Measurements from ENCODE around the gene LARGE1.

The LARGE1 gene

DNA sequence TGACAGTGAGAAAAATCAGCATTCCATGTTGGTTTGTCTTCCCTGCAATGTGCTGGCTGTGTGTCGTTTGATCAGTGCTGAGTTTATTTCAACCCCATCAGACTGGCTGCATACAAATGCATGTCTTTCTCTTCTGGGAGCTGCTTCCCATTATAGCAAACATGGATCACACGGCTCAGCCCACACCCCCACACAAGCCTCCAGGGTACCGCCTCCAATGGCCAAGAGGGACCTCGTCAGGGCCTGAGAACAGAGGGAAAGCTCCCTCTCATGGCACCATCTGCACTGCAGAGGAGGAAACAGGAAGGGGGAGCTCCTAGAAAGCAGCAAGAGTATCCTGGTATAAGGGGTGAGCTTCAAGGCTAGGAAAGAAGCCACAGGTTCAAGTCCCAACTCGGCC, 214.2 kb downstream of the LARGE1 start:
- no peak for DNase-seq

DNA sequence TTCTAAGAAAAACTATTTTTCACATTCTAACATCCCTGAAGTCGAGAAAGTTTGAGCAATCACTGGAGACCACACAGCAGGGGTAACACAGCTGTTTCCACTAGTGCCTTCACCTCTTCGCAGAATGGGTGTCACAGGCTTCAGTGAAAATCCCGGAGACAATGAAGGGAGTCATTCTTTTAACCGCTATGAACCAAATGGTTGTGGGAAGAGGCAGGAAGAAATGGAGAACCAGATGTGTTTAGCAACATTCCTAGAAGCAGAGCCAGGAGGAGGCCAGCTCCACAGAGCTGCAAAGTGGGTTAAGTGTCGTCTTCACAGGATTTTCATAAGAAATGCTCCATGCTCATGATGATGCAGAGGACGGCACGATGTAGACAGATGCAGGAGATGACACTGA, 221.1 kb downstream of the LARGE1 start:
- no peak for DNase-seq

DNA sequence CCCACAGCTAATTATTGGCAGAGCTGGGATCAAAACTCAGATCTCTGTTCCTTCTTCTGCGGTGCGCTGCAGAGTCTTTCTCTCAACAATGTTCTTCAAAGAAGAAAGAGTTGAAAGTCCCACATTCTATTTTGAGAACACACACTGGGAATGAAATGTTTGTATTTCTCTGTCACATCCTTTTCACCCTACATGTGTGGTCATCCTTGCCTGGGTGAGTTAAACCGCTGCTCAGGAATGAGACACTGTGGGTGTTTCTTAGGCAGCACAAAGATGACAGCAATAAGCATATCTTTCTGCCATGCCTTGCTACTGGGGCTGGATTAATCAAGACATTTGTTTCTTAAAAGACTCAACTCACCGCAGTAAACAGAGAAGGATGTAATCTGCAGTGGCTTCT, 222.6 kb downstream of the LARGE1 start:
- DNase-seq, result no peak

DNA sequence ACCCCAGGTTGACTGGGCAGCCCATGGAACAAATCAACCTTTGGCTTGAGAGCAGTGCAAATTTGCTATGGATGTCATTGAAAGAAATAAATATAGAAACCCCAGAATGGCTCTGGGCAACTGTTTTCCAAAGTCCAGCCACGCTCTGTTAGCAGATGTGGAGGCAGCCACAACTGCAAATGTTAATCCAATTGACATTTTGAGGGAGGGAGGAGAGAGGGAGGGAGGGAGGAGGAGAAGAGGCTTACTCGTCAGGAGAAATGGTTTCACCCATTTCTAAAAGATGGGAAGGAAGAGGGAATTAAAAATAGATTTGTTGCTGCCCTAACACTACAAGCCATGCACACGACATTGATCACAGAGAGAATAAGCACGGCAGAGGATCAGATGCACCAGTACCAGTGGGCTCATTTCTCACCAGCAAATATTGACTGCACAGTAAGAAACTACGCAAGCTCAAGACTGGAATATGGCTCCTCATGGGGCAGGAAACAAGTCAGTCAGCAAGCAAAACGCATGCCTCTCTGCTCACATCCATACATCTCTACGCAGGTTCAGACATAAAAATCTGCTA, 229.1 kb downstream of the LARGE1 start:
- DNase-seq, result no peak

DNA sequence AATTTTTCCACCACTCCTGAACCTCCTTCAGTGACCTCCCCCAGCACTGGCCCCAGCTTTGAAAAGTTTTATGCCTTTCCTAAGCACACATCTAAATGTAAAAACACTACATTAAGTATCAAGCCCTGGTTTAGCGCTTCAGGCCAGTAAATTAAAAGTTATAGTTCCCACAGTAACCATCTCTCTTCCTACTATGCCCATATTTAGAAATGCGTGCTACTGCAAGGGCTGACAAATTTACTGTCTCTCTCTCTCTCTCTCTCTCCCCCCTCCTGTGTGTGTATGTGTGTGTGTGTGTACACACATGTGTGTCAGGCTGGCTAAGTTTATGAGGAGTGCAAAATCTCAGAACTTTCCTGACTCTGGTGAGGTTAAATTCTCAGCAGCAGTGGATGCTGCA, 231.4 kb downstream of the LARGE1 start:
- no peak for DNase-seq

DNA sequence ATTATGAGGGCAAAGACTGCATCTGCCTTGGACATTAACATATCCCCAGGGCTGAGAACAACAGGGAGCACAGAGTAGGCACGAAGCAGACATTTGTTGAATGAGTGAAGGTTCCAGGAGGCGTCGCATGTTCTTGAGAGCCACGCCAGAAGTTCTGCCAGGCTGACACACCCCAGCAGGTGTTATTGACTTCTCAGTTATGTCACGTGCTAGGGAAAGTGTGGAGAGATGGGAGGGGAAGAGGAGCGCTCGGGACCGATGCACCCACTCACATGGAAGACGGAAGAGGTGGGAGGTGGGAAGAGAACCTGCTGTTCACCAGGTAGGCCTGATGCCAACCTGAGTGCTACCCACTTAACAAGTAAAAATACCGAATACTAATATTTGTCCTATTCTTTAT, 232.8 kb downstream of the LARGE1 start:
- DNase-seq, result no peak

DNA sequence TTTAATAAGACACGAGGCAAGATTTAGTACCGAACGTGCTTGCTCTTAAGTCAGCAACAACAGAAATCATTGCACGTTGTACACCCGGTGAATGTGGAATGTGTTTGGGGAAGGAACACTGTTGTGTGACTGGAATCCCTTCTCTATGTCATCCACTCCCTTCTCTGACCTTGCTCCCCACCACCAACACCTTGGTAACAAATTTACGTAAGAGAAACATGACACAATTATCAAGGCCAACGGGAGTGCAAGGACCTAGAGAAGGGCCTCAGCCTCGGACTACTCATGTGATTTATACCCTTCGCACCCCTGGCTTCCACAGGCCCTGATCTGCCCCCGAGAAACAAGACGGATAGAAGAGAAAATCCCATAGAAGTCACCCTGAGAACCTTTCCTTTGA, 236.2 kb downstream of the LARGE1 start:
- no peak for DNase-seq

DNA sequence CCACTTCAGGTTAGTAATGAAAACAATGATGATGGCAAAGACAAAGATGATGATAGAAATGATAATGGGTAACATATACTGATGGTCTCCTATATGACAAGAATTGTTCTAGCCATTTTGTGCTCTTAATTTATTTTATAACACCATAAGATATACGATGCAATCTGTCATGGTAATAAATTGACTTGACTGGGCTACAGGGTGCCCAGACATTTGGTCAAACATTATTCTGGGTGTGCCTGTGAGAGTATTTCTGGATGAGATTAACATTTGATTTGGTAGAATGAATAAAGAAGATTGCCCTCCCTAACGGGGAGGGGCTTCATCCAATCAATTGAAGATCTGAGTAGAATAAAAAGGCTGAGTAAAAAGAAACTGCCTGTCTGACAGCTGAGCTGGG, 237.3 kb downstream of the LARGE1 start:
- no peak for DNase-seq

DNA sequence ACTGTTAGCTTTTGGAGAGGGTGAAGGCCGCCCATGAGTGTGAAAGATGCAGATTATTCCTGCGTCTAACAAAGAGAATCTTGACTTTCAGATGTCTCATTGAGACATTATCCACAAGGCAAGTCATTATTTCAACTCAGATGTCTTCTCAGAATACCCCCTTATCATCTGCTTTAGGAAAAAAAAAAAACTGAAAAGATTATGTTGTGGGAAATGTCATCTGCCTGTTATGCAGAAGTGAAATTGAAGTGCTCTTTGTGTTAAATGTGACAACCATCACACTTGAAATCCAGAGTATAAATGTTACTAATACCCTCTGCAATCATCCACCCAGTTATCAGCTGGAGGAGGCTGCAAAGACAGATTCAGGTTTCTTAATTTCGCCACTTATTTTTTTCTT, 239.6 kb downstream of the LARGE1 start:
- no peak for DNase-seq

DNA sequence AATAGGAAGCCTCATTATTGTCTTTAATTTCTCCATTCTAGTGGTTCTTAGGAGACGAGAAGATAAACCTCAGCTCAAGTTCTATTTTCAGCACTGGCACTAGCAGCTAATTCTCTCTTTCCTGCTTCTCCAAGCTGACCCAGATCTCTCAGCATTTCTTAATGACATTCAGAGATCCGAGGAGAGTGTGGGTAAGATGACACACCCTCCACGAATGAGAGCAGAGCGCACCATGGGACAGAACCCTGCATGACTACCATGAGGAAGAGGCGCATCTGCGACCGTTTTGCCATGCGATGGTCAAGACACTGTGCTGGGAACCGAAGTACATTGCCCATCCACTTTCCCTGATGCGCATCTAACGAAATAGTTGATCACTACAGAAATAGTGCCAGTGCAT, 241.8 kb downstream of the LARGE1 start:
- no peak for DNase-seq

DNA sequence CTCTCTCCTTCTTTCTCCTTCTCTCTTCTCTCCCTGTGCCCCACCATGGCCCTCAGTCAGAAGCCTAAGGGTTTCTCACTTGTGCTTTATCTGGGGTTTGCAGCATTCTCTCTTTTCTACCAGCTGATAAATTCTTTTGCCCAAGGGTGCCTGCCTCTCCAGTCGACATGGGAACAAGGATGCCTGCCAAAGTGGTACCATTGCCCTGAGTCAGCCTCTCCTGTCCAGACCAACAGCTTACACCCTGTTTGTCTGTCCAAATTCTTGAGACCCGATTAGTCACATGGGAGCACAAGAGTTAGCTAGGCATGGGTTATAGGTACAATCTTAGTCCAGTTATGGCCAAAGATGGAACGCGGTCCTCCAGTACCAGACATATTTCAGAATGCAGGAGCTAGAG, 242.7 kb downstream of the LARGE1 start:
- no peak for DNase-seq

DNA sequence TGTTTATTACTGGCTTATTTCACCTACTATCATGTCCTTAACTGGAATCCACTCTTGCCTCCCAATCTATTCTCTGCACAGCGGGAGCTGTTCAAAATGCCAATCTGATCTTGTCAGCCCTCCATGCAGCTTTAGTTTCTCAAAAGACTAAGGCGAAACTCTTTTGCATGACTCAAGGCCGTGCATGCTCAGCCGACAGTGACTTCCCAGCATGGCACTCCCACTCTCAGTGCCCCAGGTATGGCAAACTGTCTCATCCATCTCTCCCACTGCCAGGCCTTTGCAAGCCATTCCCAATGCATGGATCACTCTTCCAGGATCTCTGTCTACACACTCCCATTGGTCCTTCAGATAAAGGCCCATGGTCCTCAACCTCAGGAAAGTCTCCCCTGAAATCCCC, 245.9 kb downstream of the LARGE1 start:
- no peak for DNase-seq

DNA sequence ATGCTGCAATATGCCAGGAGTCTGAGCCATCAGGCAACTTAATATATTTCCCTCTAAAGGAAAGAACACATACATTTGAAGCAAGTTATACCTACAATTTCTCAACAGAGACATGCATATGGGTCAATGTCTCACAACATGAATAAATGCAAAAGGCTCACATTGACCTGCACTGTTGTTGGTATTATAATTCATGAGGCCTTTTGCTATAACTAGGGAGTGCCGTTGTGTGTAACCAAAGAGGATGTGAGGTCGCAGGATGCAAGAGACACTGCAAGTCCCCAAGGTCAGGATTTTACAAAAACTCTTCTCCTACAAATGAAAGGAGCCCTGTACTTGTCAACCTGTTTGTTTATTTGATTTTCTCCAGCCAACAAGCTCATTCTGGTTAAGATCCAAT, 250.5 kb downstream of the LARGE1 start:
- no peak for DNase-seq

DNA sequence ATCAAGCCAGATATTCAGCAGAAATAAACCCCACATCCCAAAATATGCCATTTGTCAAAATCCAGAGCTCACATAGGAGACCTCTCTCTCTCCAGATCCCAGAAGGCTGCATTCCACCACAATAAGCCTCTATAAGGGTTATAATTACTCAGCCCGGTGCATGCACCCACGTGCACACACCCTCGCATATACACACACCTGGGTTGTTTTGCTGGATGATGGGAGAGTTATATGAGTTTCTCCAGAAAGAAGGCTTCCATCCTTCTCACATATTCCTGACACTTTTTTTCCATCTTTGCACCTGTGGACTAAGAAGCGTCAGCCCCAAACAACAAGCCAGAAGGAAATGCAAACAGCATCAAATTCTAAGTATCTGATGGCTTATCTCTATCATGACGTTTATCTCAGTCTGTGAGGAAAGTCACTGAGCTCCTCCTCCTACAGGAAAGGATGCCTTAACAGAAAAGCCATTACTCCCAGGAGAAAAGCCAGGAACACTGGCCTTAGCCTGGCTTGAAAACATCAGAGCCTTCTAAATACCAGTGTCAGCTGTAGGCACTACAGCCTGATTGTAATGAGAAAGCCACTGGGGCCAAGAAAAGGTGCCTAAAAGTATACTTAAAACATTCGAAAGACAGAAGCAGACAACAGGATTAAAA, 253.2 kb downstream of the LARGE1 start:
- no peak for DNase-seq

DNA sequence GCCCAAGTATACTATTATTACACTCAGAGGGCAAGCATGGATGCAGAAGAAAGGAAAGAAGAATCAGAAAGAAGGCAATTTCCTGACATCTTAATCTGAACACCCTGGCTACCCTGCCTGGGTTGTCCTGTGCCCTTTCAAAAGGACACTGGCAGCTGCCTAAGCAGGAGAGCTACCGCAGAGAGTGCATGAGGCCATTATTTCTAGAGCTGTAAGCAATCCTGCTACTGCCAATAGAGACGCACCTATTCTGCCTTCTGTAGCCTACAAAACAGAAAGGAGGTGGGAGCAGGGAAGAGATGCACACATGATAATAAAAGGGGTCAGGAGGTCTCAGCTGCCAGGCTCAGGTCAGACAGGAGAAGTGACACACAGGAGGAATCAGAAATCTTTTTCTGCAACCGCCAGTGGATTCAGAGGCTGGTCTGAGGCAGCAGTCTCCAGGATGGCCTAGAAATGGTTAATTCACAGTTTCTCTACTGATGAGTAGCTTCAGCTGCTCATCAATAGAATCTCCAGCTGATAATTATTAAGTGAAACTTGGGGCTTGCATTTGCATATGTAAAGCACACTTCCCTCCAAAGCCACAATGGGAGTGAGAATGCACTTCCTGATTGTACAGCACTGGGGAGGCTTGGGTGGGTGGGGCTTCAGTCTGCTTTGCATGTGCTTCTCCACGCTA, 253.9 kb downstream of the LARGE1 start:
- DNase-seq, result no peak

DNA sequence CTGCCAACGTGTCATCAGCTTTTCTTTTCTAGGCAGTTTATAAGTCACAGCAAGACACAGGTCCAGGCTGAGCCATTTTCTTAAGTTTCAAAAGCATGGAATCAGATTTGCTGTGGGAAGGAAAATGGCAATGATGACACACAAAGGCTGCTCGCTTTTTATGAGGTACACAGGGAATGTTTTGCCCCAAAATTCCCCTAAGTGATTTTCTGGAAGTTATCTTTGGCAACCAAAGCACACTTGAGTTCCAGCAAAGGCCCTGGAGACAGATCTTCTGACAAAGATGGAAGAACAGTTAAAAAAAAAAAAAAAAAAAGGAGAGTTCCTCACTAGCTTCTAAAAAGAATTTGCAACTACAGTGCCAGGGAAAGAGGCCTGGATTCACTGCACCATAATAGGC, 260.8 kb downstream of the LARGE1 start:
- DNase-seq, result peak; percentile 63

DNA sequence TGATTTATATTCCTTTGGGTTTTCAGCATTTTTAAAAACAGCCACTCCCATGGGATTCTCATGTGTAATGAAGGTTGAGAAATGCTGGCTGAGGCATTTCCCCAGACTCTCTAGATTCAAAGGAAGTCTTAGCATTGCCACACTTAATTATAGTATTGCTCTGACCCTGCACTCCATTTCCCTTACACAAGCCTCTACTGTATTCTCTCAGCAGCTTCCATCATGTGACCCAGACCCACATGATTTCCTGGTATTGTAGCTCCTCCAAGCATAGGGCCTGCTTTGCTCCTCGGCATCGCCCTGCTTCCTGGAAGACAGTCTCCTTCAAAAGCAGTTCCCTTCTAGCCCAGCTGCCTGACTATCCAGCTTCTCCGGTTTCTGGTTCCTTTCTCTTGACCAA, 261.5 kb downstream of the LARGE1 start:
- DNase-seq, result peak; percentile 73

DNA sequence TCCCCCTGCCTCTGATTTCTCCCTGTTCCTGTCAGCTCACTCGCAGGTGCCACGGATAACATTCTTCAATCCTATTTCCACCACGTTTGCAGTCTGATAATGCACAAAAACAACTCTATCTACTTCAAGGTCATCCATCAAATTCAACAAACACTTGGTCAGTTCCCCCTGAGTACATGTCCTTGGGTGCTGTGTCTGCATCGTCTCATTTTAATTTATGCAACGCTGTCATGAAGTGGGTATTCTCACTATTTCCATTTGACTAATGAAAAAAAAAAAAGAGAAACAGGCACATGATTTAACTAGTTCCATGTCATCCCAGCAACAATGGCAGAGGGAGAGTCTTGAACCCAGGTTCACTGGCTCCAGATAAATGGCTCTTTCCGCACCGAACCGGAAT, 262.6 kb downstream of the LARGE1 start:
- DNase-seq, result no peak

DNA sequence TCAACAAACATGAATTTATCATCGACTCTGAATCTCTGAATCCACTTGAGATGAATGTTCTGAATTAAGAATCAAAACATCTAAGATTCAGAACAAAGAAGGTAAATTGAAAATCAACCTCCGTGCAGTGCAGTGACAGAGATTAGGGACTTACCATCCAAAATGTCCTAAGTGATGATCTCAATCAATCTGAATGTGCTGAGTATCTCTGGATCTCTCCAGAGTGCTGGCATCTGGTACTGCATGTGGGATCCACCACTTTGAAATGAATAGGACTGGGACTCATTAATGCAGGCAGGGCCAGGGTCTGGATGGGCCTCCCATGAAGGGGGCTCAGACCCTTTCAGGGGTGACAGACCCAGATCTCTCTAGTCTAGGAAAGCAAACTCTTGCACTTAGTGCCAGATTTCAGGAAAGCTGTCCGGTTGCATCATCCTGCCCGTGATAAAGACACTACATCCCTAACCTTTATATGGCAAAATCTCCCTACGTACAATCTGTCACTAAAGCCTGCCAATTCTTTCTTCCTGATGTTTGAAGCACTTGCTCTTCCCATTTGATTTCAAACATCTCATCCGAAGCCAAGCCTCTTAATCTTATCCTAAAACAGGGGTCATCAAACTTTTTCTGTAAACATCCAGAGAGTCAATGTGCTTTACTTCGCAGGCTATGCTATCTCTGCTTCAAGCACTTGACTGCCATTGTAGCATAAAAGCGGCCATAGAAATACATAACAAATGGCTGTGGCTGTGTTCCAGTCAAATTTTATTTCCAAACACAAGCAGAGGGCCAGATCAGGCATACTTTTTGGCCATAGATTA, 263.3 kb downstream of the LARGE1 start:
- no peak for DNase-seq

DNA sequence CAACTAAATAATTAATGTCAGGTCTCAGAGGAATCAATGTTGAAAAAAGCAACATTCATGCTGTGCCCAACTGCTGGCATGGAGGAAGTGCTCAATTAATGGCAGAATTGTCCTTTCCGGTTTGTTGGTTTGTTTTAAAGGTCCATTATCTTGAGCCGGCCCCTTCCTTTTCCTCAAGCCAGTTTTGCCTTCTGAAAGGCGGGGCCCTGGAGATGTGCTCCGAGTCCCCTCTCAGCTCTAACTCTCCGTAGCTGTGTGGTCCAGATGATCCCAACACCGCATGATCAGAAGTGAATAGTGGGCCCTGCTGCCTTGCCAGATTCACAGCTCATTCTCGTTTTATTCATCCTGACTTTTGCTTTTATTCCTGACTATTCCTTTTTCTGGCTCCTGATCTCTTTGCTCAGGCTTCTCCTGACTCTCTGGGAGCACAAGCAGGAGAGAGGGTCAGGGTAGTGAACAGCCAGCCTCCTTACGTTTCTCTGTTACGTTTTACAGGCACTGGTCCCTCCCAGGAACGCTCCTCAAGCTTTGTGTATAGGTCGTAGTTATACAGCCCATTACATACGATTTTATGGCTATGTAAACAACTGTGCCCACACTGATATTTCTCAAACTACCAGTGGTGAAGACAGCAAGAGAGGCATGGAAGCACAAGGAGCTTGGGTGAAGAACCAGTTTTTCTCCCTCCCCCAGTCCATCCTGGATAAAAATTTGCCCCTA, 265.9 kb downstream of the LARGE1 start:
- DNase-seq, result no peak

DNA sequence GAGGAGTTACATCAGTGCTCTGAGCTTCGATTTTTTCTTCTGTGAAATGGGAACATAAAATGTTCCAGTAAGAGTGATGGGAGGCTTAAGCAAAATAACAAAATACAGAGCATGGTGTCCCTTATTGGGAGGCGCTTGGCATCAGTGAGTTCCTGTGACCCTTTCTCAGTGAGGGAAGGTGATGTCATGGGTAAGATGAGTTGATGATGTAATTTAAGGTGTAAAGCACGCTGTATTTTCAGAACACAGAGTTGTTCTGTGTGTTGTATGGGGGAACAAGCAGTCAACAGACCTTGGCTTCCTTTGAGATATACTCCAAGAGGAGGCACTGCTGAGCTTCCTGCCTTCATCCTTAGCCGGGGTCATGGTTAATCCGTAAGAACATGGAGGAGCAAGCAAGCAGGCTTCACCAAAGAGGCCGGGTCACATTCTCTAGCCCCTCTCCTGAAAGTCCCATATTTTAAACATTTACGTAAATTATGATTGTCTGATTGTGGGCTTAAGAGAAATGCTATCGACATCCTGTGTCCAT, 266.7 kb downstream of the LARGE1 start:
- DNase-seq, result no peak

DNA sequence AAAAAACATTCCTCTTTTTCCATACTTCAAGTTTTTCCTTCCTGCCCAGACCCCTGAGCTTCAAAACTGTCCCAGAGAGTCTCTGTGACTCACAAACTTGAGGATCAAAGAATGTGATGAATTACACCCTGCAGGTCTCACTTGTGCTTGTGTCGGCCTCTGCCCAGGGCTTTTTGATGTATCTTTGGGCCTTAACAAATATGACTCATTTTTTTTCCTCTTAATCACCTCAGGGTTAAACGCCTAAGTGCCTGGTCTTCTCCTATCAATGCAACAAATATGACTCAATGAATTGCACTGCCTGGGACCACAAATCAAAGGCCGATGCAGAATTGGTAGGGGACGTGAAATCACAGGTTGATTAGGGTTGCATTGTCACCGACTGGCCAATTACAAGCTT, 267.7 kb downstream of the LARGE1 start:
- no peak for DNase-seq

DNA sequence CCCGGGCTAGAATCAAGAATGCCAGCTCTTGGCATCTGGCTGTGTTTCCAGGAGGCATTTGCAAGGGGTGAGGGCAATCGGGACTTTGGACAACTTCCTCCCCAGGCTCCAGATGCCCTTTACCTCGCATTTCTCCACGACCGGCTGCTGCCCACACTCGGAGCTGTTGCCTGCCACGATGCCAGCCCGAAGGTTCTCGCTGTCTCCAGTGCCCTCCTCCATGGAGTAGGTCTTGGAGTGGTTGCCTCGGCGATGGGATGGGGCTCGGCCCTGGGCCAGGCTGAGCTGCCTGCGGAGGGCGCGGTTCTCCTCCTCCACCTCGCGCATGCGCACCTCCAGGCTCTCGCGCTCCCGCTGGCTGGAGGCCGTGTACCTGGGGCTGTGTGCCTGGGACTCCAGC, 270.0 kb downstream of the LARGE1 start:
- DNase-seq, result no peak

All from femur (tissue), 1 donor.